OCI-LY1 (cell line): ENCODE measurements around the gene HLA-C.

ENCODE experiments used
- H2AFZ ChIP-seq: fragments of 200-600 bp; sonication (generic), shearing (Covaris generic); 2 replicates; pipeline ENCODE4 v1.6.0; 2014; ENCODE audit warnings: antibody characterized with exemption, mild to moderate bottlenecking, low read length
- H3F3A ChIP-seq: fragments of 200-600 bp; sonication (generic), shearing (Covaris generic); 2 replicates; pipeline ENCODE4 v1.6.0; 2014; ENCODE audit warnings: mild to moderate bottlenecking, antibody characterized with exemption, low read length, moderate library complexity; ENCODE audit not compliant: insufficient read depth
- H3K27ac ChIP-seq: fragments of 200-600 bp; sonication (generic); 2 replicates; pipeline ENCODE4 v1.5.1; 2014; ENCODE audit warnings: low read length, mixed run types, mild to moderate bottlenecking, low read depth; ENCODE audit not compliant: poor library complexity, severe bottlenecking
- H3K27me3 ChIP-seq: fragments of 200-600 bp; sonication (generic); 2 replicates; pipeline ENCODE4 v1.6.0; 2014; ENCODE audit warnings: antibody characterized with exemption, mild to moderate bottlenecking, low read length, moderate library complexity; ENCODE audit not compliant: insufficient read depth
- H3K36me3 ChIP-seq: fragments of 200-600 bp; sonication (generic); 2 replicates; pipeline ENCODE4 v1.6.1; 2014; ENCODE audit warnings: mild to moderate bottlenecking, antibody characterized with exemption, low read length, moderate library complexity, mixed read lengths; ENCODE audit not compliant: insufficient read depth
- H3K4me1 ChIP-seq: fragments of 200-600 bp; sonication (generic); 2 replicates; pipeline ENCODE4 v1.5.1; 2014; ENCODE audit warnings: mild to moderate bottlenecking, low read length, moderate library complexity; ENCODE audit not compliant: insufficient read depth, severe bottlenecking
- H3K4me2 ChIP-seq: fragments of 200-600 bp; sonication (generic), shearing (Covaris generic); 2 replicates; pipeline ENCODE4 v1.6.1; 2014; ENCODE audit warnings: low read length
- H3K4me3 ChIP-seq: fragments of 200-600 bp; sonication (generic); 2 replicates; pipeline ENCODE4 v1.5.1; 2014; ENCODE audit warnings: low read length, low read depth, mild to moderate bottlenecking, mixed read lengths; ENCODE audit not compliant: poor library complexity, severe bottlenecking
- H3K79me2 ChIP-seq: fragments of 200-600 bp; shearing (Covaris generic); 2 replicates; pipeline ENCODE4 v1.6.1; 2016; ENCODE audit warnings: mixed run types, low read length, mixed read lengths; ENCODE audit not compliant: insufficient read depth
- H3K9ac ChIP-seq: fragments of 200-600 bp; sonication (generic), shearing (Covaris generic); 2 replicates; pipeline ENCODE4 v1.6.1; 2014; ENCODE audit warnings: mild to moderate bottlenecking, low read length, mixed read lengths
- H3K9me2 ChIP-seq: fragments of 200-600 bp; sonication (generic), shearing (Covaris generic); 2 replicates; pipeline ENCODE4 v1.6.1; 2014; ENCODE audit warnings: low read depth, mild to moderate bottlenecking, low read length, mixed read lengths
- H3K9me3 ChIP-seq: fragments of 200-600 bp; shearing (Covaris generic); 2 replicates; pipeline ENCODE4 v1.6.1; 2014; ENCODE audit warnings: low read length, mixed read lengths
- H4K20me1 ChIP-seq: fragments of 200-600 bp; sonication (generic), shearing (Covaris generic); 2 replicates; pipeline ENCODE4 v1.6.0; 2016; ENCODE audit warnings: mild to moderate bottlenecking, low read length; ENCODE audit not compliant: insufficient read depth
- EZH2 ChIP-seq: fragments of 200-600 bp; sonication (generic), shearing (Covaris generic); IDR thresholded peaks from 2 replicates; pipeline ENCODE4 v1.8.0; 2017; ENCODE audit warnings: borderline replicate concordance, mixed run types, mild to moderate bottlenecking, antibody characterized with exemption, low read length, moderate library complexity, mixed read lengths
- TF ChIP-seq, protein P1 (sequence below): fragments of 200-600 bp; sonication (generic), shearing (Covaris generic); IDR thresholded peaks from 2 replicates; pipeline ENCODE4 v1.5.1; 2017; ENCODE audit warnings: mild to moderate bottlenecking, antibody characterized with exemption, low read length, moderate library complexity, mixed read lengths

HLA-C gene

DNA sequence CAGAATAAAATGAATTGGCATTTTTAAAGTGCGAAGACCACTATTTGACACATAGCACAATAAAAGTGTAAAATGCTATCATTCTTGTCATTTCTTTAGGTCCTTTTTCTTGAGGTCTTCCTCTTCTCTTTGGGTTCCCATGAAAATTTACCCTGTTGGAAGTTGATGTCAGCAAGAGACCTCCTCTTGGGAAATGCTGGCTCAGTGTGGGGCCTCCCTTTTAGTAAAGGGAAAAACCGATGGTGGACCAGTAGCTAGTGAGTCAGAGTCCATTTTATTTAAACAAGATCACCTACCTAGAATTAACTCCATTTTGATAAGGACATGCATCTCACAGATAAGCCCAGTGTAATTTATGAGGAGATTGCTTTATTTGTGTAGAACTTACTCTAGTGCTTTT lies 37.7 kb upstream of the HLA-C start:
- Histone ChIP-seq H3K4me2 (no peak overlapping the region), H3K36me3 (no peaks in the 10 kb centered on the region), H2AFZ (no peak overlapping the region), H3K27me3 (peaks cover 7% of the 10 kb centered on the region; the same call in 1 of the 2 replicates), H3K9me2 (no peaks in the 10 kb centered on the region), H3K9ac (no peak overlapping the region), H3K4me1 (peaks cover 8% of the 10 kb centered on the region), H3K27ac (no peak overlapping the region), H3K79me2 (no peaks in the 10 kb centered on the region), H3F3A (no peaks in the 10 kb centered on the region), H3K9me3 (no peaks in the 10 kb centered on the region), H4K20me1 (no peaks in the 10 kb centered on the region), H3K4me3 (no peak overlapping the region)
- TF ChIP-seq, protein P1, sequence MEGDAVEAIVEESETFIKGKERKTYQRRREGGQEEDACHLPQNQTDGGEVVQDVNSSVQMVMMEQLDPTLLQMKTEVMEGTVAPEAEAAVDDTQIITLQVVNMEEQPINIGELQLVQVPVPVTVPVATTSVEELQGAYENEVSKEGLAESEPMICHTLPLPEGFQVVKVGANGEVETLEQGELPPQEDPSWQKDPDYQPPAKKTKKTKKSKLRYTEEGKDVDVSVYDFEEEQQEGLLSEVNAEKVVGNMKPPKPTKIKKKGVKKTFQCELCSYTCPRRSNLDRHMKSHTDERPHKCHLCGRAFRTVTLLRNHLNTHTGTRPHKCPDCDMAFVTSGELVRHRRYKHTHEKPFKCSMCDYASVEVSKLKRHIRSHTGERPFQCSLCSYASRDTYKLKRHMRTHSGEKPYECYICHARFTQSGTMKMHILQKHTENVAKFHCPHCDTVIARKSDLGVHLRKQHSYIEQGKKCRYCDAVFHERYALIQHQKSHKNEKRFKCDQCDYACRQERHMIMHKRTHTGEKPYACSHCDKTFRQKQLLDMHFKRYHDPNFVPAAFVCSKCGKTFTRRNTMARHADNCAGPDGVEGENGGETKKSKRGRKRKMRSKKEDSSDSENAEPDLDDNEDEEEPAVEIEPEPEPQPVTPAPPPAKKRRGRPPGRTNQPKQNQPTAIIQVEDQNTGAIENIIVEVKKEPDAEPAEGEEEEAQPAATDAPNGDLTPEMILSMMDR: no peak
- no peak for TF ChIP-seq EZH2

DNA sequence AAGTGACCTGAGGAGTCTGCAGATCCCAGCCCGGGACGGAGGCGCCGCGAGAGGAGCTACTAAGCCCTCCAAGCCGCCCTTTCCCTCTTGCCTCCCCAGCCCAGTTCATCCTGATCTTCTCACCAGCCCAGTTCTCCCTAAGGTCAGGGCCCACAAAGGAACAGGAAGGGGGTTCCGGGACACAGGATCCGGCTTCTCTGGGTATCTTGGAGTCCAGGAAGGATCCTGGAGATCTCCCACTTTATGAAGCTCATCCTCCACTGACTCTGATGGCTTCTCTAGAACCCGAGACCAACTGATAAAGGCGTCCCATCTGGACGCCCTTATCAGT lies 36.9 kb upstream of the HLA-C start:
- H3K27me3 ChIP-seq: peaks cover 7% of the 10 kb centered on the region; the same call in 1 of the 2 replicates
- no peak overlapping the region for H2AFZ ChIP-seq
- peaks cover 8% of the 10 kb centered on the region for H3K4me1 ChIP-seq

DNA sequence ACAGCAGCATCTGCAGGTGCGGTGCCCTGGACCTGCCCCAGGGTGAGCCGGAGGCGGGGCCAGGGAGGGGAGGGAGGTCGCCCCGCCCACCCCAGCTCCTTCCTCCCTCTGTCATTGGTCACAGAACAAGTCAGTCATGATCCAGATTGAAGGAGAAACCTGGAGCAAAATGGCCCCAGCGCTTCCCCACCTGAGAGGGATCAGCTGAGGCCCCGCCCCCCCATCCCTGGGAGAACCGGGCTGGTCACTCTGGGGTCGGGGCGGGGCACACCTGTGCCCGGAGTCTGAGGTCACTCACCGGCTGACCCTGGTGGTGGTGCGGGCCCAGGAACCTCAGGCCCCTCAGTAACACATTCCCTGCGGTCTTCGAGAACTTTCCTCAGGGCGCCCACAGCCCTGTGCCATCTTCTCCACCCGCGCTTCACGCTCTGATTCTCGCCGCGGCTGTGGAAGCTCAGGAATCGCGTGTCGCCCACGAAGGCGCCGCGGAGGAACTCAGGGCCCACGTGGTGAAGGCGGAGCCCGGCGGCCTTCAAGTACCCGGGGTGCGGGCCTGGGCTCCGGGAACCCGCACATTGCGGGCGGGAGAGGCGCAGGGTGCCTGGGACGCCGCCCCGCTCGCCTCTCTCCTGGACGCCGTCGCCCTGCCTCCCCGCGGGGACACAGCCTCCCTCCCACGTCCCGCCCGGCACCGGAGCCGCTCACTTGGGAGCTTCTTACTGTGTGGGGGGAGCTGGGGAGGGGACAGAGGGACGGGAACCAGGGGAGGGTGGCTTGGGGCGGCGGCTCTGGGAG lies 36.4 kb upstream of the HLA-C start:
- H3K9ac ChIP-seq: peak overlapping the region; percentile 55; the same call in 1 of the 2 replicates
- H3K4me1 ChIP-seq: peaks cover 8% of the 10 kb centered on the region
- H2AFZ ChIP-seq: 0 out of 2 replicates have a peak overlapping the region, but pooled peaks have one; percentile 46
- H3K4me3 ChIP-seq: peak overlapping the region; percentile 63
- no peaks in the 10 kb centered on the region for H3K36me3 ChIP-seq
- H3K27me3 ChIP-seq: peaks cover 7% of the 10 kb centered on the region; the same call in 1 of the 2 replicates
- peak overlapping the region; percentile 93 for H3K4me2 ChIP-seq
- H4K20me1 ChIP-seq: no peaks in the 10 kb centered on the region
- H3K9me2 ChIP-seq: no peaks in the 10 kb centered on the region
- no peaks in the 10 kb centered on the region for H3K9me3 ChIP-seq
- no peaks in the 10 kb centered on the region for H3F3A ChIP-seq
- H3K79me2 ChIP-seq: no peaks in the 10 kb centered on the region
- H3K27ac ChIP-seq: no peak overlapping the region
- TF ChIP-seq EZH2: no peak
- TF ChIP-seq, protein P1: no peak

More for the DNA sequence above, 36.9 kb upstream of the HLA-C start:
- H3K9me3 ChIP-seq: no peaks in the 10 kb centered on the region
- H3K79me2 ChIP-seq: no peaks in the 10 kb centered on the region
- H3K9me2 ChIP-seq: no peaks in the 10 kb centered on the region
- no peaks in the 10 kb centered on the region for H3F3A ChIP-seq
- no peaks in the 10 kb centered on the region for H4K20me1 ChIP-seq
- H3K9ac ChIP-seq: no peak overlapping the region
- H3K36me3 ChIP-seq: no peaks in the 10 kb centered on the region
- TF ChIP-seq, protein P1: no peak
- no peak for TF ChIP-seq EZH2
- H3K4me2 ChIP-seq: peak overlapping the region; percentile 93; the same call in 1 of the 2 replicates
- H3K4me3 ChIP-seq: peak overlapping the region; percentile 63
- H3K27ac ChIP-seq: no peak overlapping the region
